GM19328 (cell line): ENCODE measurements around the gene ZNF30.
A peak's percentile ranks its signal among the peaks of the same experiment; 100 is the strongest.
"Not testable (repeated sequence)": the region's sequence is repeated elsewhere in the genome, so short reads cannot be mapped to it uniquely, and the experiment has no call there.

ENCODE experiments used
- ATAC-seq: cut with Tn5 transposase; IDR thresholded peaks from one replicate; pipeline ENCODE4 v1.9.1; 2021; ENCODE audit warnings: mild to moderate bottlenecking, moderate library complexity; ENCODE audit not compliant: unreplicated experiment

Gene ZNF30

DNA sequence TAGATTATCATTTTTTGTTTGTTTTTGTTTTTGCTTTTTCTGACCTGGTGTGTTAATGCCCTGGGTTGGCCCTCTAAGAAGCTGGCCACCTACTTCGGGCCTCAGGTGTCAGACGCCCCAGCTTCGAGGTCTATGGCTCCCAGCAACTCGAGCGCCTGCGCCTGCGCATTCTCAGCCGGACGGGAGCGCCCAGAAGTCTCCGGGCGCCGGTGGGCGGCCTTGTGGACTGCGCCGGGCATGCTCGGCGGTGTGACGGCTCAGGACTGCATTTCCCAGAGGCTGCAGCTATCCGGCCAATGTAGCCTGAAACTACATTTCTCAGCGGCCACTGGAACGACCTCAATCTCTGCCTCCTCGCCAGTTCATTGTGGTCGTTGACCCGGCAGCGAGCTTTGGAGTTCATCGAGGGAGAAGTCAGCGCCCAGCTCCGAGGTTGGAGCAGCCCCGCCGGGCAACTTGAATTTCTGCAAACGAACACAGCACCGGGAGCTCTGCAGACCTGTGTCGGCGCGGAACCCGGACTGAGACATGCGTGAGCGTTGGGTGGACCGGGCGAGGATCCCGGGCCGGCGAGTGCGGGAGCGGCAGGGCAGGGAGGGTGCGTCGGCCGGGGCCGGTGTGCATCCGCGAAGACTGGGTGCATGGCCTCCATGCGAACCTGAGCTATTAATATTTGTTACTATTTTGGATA lies at the start of gene ZNF30:
Gene ZNF30 (plus strand): TSS at position 219 of the 691 bp plus-strand sequence. CDS start 3,045 bp downstream, outside the sequence.
- peak; percentile 91 for ATAC-seq

DNA sequence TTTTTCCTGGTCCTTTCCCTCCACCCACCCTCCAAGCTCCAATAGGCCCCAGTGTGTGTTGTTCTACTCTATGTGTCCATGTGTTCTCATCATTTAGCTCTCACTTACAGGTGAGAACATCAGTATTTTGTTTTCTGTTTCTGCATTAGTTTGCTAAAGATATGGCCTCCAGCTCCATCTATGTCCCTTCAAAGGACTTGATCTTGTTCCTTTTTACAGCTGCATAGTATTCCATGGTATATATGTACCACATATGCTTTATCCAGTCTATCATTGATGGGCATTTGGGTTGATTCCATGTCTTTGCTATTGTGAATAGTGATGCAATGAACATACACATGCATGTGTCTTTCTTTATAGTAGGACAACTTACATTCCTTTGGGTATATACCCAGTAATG lies 47.1 kb upstream of the ZNF30 start:
- no peak for ATAC-seq

DNA sequence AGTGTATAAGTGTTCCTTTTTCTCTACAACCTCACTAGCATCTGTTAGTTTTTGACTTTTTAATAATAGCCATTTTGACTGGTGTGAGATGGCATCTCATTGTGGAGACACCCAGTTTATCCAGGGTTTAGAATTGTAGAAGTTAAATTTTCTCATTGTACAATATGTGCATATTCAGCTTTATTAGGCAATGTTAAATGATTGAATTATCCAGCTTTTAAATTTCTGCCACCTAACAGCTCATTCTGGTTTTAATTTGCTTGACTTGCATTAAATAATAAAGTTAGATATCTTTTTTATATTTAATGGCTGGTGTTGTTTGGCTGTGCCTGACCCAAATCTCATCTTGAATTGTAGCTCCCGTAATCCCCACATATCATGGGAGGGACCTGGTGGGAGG lies 46.7 kb upstream of the ZNF30 start:
- no peak for ATAC-seq

DNA sequence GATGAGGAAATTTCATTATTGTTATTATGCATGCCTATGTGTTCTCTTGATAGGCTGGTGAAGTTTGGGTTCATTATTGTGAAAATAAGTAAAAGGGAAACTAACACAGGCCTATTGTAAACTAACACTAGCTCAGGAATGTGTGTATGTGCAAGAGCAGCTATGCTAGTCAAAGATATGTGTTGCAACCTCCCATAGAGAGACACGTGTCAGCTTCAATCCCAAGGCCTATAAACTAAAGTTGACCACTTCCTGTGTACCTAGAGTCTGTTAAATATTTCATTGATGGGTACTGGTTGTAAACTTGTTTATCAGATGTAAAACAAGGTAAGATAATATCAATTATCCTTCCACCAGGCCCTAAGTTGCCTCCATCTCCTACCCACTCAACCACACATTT lies 44.7 kb upstream of the ZNF30 start:
- no peak for ATAC-seq

DNA sequence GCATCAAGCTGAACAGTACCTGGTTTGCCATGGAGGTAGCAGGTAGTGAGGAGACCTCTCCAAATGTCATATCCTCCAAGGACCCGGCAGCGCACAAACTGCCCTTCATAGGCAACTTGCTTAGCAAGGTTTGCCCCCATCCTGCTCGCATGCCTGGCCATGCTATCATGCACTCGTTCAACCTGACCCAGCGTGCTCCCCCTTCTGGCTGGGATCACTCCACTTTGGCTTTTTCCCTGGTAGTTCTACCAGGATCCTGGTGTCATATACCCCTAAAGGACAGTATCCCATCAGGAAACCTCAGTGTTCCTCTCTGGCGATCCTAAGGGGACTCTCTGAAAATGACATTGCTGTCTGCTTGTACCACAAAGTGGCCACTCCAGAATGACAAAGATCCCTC lies 38.6 kb upstream of the ZNF30 start:
- no peak for ATAC-seq

DNA sequence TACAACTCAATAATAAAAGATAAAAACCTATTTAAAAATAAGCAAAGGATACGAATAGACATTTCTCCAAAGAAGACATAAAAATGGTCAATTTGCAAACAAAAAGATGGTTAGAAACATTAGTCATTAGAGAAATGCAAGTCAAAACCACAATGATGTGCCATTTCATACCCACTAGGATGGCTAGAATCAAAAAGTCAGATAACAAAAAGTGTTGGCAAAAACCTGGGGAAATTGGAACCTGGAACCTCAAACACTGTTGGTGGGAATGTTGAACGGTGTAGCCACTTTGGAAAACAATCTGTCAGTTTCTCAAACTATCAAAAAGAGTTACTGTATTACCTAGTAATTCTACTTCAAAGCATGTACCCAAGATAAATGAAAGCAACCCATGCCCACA lies 26.5 kb upstream of the ZNF30 start:
- ATAC-seq = no peak

DNA sequence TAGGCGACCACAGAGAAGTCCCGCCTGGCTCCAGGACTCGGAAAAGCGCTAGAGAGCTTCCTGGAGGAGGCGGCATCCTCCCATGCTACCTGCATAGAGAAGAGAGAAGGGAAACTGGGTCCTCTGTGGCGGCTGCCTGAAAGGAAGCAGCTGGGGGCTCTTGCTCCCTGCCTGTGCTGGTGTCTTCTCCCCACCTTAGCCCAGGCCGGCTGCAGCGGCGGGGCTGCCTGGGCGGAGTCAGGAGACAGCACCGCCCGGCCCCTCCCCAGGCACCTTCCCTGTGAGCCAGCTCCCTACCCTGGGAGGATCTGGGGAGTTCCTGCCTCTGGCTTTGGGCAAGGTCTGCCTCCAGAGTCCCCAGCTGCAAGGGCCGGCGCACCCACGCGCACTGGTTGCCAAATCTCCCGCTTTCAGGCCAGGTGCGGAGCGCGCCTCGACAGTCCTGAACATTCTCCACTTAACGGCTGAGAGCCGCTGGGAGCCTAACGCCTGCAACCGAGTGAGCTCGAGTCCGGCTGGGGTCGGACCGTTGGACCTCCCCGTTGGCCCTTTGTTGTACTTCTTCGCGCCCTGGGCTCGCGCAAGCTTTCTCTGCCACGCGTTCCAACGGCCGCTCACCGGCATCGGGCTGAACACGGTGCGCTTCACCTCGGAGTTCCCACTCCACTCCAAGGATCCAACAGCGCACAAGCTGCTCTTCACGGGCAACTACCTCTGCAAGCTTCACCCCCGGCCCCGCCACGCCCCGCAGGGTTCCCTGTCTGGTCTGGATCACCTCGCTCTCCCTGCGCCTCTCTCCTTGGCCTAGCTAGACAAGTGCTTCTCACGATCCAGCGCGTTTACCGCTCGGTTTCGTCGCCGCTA lies 21.8 kb upstream of the ZNF30 start:
- no peak for ATAC-seq

DNA sequence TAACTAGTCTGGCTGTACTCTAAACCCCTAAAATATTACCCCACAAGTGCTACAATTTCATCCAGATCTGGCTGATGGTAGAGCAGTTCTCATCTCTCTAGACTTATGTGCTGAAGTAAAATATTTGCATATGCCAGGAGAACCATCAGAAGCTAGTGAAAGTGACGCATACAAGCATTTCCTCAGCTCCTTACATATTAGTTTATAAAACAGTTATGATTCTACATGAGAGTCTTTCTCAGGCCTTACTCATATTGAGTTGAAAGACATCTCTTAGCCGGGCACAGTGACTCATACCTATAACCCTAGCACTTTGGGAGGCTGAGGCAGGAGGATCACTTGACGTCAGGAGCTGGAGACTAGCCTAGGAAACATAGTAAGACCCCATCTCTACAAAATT lies 15.9 kb upstream of the ZNF30 start:
- no peak for ATAC-seq

DNA sequence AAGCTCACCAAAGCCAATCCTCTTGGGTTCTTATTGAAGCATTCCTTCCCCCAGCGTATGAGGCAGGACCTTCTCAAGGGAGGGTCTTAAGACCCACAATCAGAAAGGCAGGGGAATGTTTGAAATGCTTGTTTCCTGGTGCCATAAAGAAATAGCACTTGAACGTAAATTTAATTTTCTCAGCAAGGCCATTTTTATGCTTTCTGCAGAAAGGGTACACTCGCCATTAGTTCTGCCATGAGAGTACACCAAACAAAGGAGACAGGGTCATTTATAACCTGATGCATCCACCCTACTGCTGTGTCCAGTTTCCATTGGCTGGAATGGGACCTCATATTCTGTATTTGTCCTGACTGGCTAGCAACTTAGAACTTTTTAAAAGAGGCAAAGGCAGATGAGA lies 9.6 kb upstream of the ZNF30 start:
- ATAC-seq = not testable (repeated sequence)

DNA sequence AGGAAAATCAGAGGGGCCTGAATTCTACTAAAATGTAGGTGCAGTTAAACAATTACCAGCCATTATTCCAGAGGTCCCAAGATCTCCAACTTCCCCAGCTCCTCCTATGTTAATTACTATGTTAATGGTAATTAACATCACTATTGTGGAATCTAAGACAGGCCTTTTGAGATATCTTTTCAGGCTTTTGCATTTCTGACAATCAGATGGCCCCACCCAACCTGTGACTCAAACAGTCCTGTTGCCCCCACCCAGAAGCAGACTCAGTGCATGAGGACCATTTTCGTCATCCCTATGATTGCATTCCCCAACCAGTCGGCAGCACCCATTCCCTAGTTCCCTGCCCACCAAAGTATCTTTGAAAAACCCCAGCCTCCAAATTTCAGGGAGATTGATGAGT lies 8.5 kb upstream of the ZNF30 start:
- no peak for ATAC-seq

DNA sequence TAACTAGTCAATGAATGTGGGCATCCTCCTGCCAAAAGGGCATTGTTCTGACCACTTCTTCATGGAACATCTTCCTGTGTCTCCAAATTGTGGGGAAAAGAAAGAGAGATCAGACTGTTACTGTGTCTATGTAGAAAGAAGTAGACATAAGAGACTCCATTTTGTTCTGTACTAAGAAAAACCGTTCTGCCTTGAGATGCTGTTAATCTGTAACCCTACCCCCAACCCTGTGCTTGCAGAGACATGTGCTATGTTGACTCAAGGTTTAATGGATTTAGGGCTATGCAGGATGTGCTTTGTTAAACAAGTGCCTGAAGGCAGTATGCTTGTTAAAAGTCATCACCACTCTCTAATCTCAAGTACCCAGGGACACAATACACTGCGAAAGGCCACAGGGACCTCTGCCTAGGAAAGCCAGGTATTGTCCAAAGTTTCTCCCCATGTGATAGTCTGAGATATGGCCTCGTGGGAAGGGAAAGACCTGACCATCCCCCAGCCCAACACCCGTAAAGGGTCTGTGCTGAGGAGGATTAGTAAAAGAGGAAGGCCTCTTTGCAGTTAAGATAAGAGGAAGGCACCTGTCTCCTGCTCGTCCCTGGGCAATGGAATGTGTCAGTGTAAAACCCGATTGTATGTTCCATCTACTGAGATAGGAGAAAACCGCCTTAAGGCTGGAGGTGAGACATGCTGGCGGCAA lies 6.5 kb upstream of the ZNF30 start:
- not testable (repeated sequence) for ATAC-seq

DNA sequence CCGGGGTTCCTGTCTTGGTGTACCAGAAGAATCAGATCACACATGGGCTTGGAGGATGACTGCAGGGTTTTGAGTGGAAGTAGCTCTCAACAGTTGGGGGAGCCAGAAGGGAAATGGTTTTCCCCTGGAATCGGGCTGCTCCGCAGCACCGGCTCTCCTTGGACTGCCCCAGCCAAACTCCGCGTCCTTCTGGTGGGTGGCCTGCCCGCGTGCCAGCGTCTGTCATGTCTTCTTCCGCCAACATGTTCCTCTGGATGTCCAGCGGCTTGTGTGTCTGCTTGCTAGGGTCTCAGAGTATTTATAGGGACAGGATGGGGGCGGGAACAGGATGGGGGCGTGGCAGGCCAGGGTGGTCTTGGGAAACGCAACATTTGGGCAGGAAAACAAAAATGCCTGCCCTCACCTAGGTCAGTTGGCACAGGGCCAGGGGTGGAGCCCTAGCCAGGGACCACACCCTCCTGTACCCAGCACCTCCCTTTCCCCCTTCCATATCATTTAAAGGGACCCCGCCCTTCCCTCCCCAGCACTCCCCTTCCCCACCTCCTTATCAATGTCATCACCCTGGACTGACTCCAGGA lies 1.3 kb upstream of the ZNF30 start:
- no peak for ATAC-seq

DNA sequence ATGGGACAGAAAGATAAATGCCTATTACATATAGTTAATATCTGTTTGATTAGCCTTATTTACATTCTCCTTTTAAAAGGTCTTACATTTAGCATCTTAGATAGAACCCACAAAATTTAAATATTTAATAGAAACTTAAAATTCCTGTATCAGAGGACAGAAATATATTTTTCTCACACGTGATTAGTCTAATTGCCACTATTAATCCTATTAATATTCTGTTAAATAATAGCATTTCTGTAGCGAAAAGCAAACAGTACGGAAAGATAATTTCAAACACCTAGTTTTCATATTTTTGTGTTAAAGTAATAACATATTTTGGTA lies 380 bp upstream of the ZNF30 start:
- no peak for ATAC-seq

DNA sequence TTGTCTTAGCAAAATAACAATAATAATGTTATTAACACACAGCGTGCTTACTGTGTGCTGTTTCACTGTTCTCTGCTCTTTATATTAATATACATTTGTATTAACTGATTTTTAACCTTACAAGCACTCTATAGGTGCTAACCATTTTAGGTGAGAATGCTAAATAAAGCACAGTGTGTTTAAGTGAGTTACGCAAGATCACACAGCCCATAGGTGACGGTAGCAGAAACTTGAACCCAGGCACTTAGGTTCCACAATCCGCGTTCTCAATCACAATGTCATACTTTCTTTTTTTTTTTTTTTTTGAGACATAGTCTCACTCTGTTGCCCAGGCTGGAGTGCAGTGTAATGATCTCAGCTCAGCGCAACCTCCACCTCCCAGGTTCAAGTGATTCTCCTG lies 5.8 kb downstream of the ZNF30 start:
- no peak for ATAC-seq

DNA sequence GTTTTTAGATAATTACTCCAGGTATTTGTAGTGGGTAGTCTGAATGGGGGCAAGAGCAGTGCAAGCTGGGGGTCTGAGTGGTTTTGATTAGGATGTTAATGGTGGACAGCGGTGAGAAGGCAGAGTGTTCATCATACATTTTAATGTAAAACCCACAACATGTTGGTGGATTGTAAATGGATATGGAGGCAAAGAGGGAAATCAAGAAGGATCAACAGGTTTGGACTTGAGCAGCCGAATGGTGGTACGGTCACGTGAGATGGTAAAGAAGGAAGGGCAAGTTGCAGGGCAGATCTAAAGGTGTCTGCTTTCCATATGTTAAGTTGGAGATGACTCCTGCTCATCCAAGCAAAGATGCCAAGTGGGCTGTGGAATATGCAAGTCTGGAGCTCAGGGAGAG lies 9.5 kb downstream of the ZNF30 start:
- no peak for ATAC-seq

DNA sequence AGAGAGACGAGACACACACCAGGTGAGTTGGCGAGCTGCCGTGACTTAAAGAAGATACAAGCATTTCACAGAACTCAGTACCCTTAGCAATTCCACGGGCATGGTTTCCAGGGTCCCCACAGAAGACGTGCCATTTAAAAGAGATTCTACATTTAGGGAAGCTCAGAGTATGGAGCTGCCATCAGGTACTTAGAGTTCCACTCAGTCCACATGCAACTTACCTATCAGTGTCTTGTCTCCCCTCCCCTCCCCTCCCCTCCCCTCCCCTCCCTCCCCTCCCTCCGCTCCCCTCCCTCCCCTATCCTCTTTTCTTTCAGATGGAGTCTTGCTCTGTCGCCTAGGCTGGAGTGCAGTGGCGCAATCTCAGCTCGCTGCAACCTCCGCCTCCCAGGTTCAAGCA lies 12.2 kb downstream of the ZNF30 start:
- no peak for ATAC-seq

DNA sequence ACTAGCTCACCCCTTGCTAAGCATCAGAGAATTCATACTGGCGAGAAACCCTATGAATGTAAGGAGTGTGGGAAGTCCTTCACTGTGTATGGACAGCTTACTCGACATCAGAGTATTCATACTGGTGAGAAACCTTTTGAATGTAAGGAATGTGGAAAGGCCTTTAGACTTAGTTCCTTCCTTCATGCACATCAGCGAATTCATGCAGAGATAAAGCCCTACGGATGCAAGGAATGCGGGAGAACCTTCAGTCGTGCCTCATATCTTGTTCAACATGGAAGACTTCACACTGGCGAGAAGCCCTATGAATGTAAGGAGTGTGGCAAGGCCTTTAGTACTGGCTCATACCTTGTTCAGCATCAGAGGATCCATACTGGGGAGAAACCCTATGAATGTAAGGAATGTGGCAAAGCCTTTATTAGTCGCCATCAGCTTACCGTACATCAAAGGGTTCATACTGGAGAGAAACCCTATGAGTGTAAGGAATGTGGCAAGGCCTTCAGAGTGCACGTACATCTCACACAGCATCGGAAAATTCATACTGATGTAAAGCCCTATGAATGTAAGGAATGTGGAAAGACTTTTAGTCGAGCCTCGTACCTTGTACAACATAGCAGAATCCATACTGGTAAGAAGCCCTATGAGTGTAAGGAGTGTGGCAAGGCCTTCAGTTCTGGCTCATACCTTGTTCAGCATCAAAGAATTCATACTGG lies 17.3 kb downstream of the ZNF30 start:
- ATAC-seq = no peak

DNA sequence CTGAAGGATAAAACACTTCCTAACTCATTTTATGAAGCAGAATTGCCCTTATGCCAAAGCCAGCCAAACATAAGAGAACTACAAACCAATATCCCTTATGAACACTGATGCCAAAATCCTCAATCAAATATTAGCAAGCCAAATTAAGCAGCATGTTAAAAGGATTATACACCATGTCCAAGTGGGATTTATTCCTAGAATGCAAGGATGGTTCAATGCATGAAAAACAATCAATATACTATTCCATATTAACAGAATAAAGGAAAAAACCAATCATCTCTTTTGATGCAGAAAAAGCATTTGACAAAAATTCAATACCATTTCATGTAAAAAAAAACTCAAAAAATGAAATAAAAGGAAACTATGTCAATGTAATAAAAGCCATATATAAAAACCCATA lies 26.4 kb downstream of the ZNF30 start:
- ATAC-seq = no peak

DNA sequence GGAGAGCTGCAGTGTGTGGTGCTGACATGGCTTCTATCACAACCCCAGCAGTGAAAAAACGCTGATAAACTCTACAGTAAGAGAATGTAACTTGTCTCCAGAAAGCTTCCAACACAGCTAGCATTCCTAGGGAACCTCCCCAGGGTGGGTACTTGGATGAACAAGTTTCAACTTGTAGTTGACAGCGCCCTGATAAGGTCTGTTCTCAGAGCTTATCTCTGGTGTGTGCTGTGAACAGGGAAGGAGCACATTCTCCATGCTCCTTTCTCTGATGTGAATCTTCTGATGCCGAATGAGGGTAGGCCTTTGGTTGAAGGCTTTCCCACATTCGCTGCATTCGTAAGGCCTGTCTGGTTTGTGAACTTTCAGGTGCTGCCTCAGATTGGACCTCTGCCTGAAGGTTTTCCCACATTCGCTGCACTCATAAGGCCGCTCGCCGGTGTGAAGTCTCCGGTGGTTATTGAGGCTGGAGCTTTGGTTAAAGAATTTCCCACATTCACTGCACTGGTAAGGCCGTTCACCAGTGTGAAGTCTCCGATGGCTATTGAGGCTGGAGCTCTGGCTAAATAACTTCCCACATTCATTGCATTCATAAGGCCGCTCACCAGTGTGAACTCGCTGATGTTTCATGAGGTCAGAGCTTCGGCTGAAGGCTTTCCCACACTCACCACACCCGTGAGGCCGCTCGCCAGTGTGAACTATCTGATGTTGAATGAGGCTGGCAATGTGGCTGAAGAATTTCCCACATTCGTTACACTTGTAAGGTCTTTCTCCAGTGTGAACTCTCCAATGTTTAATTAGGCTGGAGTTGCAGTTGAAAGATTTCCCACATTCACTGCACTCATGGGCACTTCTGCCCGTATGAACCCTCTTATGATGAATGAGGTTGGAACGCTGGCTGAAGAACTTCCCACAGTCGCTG lies 31.4 kb downstream of the ZNF30 start:
- ATAC-seq = no peak

DNA sequence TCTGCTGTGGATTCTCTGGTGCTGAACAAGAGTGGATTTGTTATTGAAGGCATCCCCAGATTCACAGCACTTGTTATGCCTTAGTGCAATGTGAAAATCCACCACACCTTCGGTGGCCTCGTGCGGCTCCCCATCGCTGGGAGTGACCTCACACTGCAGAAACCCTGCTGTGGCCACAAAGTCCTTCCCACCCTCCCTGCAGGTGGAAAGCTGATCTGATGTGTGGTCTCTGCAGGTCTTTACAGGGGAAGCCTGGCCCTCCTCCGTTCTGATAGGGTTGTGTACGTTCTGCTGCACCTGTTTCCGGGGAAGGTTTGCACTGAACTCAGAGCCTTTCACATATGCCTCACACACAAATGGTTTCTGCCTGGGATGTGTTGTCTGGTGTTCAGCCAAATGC lies 32.3 kb downstream of the ZNF30 start:
- ATAC-seq = no peak
